Thyroid gland (tissue), 4 donors: ENCODE results near the gene ISM1.

ENCODE experiments used
- POLR2A ChIP-seq, 2 donors: fragments of 450-650 bp; IDR thresholded peaks; one replicate each; pipeline ENCODE4 v1.6.1; 2017; ENCODE audit warnings: antibody characterized with exemption in 2 of 2, mild to moderate bottlenecking in 2 of 2, moderate library complexity in 1 of 2
- TF ChIP-seq, protein P1 (sequence below), 6 experiments: fragments of 200-600 bp in 3 of 6; fragments of 450-650 bp in 3 of 6; sonication (generic) in 3 of 6; IDR thresholded peaks; one replicate each; pipeline ENCODE4 v1.5.1; 2016 to 2019; ENCODE audit warnings: antibody characterized with exemption in 6 of 6, mild to moderate bottlenecking in 2 of 6, inconsistent platforms in 1 of 6, moderate library complexity in 1 of 6

DNA sequence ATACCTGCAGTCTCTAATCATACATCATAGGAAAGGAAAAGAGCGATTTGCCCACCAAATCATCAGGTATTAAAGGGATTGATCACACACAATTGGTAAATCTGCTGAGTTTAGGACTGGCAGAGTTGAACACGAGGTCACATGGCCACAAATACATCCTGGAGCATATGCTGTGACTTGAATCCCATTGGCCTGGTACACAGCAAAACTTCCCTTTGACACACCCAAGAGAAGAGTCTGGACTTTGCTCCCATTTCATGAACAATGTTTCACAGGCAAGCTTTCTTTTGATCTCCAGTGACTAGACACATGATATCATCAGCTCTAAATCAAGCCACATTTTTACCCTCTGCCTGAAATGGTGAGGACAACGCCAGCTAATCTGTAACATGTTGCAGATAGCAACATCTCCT is 117.9 kb downstream of the ISM1 start:
- TF ChIP-seq, protein P1, sequence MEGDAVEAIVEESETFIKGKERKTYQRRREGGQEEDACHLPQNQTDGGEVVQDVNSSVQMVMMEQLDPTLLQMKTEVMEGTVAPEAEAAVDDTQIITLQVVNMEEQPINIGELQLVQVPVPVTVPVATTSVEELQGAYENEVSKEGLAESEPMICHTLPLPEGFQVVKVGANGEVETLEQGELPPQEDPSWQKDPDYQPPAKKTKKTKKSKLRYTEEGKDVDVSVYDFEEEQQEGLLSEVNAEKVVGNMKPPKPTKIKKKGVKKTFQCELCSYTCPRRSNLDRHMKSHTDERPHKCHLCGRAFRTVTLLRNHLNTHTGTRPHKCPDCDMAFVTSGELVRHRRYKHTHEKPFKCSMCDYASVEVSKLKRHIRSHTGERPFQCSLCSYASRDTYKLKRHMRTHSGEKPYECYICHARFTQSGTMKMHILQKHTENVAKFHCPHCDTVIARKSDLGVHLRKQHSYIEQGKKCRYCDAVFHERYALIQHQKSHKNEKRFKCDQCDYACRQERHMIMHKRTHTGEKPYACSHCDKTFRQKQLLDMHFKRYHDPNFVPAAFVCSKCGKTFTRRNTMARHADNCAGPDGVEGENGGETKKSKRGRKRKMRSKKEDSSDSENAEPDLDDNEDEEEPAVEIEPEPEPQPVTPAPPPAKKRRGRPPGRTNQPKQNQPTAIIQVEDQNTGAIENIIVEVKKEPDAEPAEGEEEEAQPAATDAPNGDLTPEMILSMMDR (IDR thresholded peaks at IDR 0.05), result no peak
- no peak for TF ChIP-seq POLR2A (IDR thresholded peaks at IDR 0.05)
